Gastroesophageal sphincter (tissue), 4 donors: ENCODE measurements around the gene CTBP1. TPM values are rescaled to one million over a fixed set of nuclear protein-coding genes. Genes with fewer than 3 reads are reported as not detected.

Source experiments
- ATAC-seq: fragments of 150-250 bp; one replicate; pipeline ENCODE4 v1.9.1; 2016; ENCODE audit warnings: mild to moderate bottlenecking, moderate library complexity
- H3K27ac ChIP-seq, 4 donors: fragments of 200-600 bp; sonication (generic) in 3 of 4; 1 replicate in 3 of 4; 2 replicates in 1 of 4; pipeline ENCODE4 v1.5.1; 2016 to 2019
- H3K27me3 ChIP-seq: fragments of 200-600 bp; sonication (generic); one replicate; pipeline ENCODE4 v1.5.1; 2019
- H3K36me3 ChIP-seq, 2 donors: fragments of 200-600 bp; sonication (generic); one replicate each; pipeline ENCODE4 v1.5.1; 2019; ENCODE audit warnings: control low read depth in 1 of 2
- H3K4me1 ChIP-seq, 3 donors: fragments of 200-600 bp; sonication (generic); 1 replicate in 2 of 3; 2 replicates in 1 of 3; pipeline ENCODE4 v1.5.1; 2016 to 2019; ENCODE audit warnings: control low read depth in 2 of 3
- H3K4me3 ChIP-seq, 2 donors: fragments of 200-600 bp; sonication (generic); one replicate each; pipeline ENCODE4 v1.5.1; 2019; ENCODE audit warnings: mild to moderate bottlenecking in 1 of 2, moderate library complexity in 1 of 2
- H3K9me3 ChIP-seq, 3 donors: fragments of 200-600 bp; sonication (generic); one replicate each; pipeline ENCODE4 v1.5.1; 2017 to 2019; ENCODE audit warnings: control low read depth in 2 of 3
- EP300 ChIP-seq: sonication (generic); formaldehyde crosslinking; IDR thresholded peaks from one replicate; pipeline ENCODE4 v1.6.1; 2017; ENCODE audit warnings: antibody characterized with exemption, mild to moderate bottlenecking
- POLR2A ChIP-seq, 2 donors: fragments of 450-650 bp; IDR thresholded peaks; one replicate each; pipeline ENCODE4 v1.6.1; 2017; ENCODE audit warnings: antibody characterized with exemption in 2 of 2, mild to moderate bottlenecking in 2 of 2, moderate library complexity in 1 of 2
- POLR2AphosphoS5 ChIP-seq: sonication (generic); formaldehyde crosslinking; IDR thresholded peaks from one replicate; pipeline ENCODE4 v1.6.1; 2017; ENCODE audit warnings: antibody characterized with exemption
- WGBS, 2 donors: methylation state at CpG; one replicate each; pipeline ENCODE4 v1.1.5; 2018; ENCODE audit warnings: low coverage in 1 of 2; 5-methylcytosine and 5-hydroxymethylcytosine counted together
- total RNA-seq, 4 donors: library from RNA; depleted of rRNA; stranded (reverse); fragments of >200 nt; gene quantifications; one replicate each; pipeline ENCODE4 v1.1.0, GENCODE V29; 2016
- TF ChIP-seq, protein P1 (sequence below), 4 experiments: fragments of 200-600 bp in 2 of 4; fragments of 450-650 bp in 2 of 4; sonication (generic) in 1 of 4; IDR thresholded peaks; one replicate each; pipeline ENCODE4 v1.5.1; 2017 to 2019; ENCODE audit warnings: antibody characterized with exemption in 4 of 4, mild to moderate bottlenecking in 2 of 4, moderate library complexity in 2 of 4

Gene CTBP1
- total RNA-seq, 4 donors from 2014 or later: 126 to 271 (median 164) TPM

DNA sequence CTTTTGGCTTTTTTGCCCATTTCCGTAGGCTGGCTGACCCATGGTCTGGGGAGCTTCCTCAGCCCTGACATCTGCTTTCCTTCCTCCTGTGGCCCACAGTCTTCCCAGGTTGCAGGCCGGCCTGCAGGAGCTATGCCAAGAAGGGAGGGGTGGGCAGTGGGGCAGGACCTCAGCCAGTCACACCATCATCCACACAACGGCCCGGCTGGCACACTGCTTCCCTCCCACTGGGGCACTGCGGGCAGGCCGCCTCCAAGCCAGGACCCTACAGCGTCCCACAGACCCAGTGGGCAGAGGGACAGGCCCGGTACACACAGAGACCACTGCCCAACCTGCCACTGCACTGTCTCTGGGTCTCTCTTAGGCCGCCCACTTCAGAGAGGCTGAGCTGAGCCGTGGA, 38.0 kb downstream of the CTBP1 start:
- Histone ChIP-seq H3K27ac (peak overlapping the region in 3 of 4 donors; percentile 15 to 79 (median 76)), H3K9me3 (no peaks in the 10 kb centered on the region), H3K4me3 (no peak overlapping the region), H3K36me3 (peaks cover 0 to 51% of the 10 kb centered on the region in 2 donors), H3K27me3 (no peaks in the 10 kb centered on the region), H3K4me1 (peaks cover 9 to 77% (median 56%) of the 10 kb centered on the region in 3 donors)
- ATAC-seq: no peak
- WGBS, 2 donors: 63% methylated on average over 5 of the region's 10 CpGs; no CpG with 5 or more reads in 1 of the 2 donors
- TF ChIP-seq POLR2A (IDR thresholded peaks at IDR 0.05): no peak
- no peak for TF ChIP-seq POLR2AphosphoS5
- TF ChIP-seq EP300: no peak
- TF ChIP-seq, protein P1, sequence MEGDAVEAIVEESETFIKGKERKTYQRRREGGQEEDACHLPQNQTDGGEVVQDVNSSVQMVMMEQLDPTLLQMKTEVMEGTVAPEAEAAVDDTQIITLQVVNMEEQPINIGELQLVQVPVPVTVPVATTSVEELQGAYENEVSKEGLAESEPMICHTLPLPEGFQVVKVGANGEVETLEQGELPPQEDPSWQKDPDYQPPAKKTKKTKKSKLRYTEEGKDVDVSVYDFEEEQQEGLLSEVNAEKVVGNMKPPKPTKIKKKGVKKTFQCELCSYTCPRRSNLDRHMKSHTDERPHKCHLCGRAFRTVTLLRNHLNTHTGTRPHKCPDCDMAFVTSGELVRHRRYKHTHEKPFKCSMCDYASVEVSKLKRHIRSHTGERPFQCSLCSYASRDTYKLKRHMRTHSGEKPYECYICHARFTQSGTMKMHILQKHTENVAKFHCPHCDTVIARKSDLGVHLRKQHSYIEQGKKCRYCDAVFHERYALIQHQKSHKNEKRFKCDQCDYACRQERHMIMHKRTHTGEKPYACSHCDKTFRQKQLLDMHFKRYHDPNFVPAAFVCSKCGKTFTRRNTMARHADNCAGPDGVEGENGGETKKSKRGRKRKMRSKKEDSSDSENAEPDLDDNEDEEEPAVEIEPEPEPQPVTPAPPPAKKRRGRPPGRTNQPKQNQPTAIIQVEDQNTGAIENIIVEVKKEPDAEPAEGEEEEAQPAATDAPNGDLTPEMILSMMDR (IDR thresholded peaks at IDR 0.05): no peak

DNA sequence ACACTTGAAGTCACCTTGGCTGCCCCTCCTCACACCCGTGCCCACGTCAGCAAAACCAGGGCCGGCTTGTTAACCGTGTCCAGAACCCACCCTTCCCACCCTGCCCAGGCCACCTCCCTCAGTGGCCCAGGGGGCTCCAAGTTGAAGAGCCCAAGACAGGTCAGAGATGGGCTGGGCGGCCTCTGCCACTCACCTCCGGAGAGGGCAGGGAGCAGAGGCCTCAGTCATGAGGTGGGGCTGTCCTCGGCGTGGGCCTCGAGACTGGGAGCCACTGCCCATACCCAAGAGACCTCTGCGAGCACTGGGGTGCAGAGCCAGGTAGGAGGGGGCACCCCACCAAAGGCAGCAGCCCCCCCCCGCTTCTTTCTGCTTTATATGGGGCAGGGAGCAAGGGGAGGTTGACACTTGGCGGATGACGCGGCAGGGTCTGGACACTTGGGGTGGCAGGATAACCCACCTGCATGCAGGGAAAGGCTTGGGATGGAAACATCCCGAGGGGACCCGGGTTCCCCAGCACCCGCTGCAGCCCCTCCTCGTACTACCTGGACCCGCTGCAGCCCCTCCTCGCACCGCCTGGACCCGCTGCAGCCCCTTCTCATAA, 38.6 kb downstream of the CTBP1 start:
- H3K27ac ChIP-seq: peak overlapping the region in 3 of 4 donors; percentile 73 to 79 (median 76)
- H3K27me3 ChIP-seq: no peaks in the 10 kb centered on the region
- no peak for TF ChIP-seq POLR2A (IDR thresholded peaks at IDR 0.05)
- TF ChIP-seq POLR2AphosphoS5: no peak
- TF ChIP-seq, protein P1 (IDR thresholded peaks at IDR 0.05): no peak
- TF ChIP-seq EP300: no peak
- ATAC-seq: no peak
- WGBS, 2 donors: 87% methylated on average over 11 of the region's 22 CpGs; no CpG with 5 or more reads in 1 of the 2 donors
- H3K4me3 ChIP-seq: no peak overlapping the region
- peaks cover 0 to 44% of the 10 kb centered on the region in 2 donors for H3K36me3 ChIP-seq
- H3K4me1 ChIP-seq: peaks cover 9 to 72% (median 56%) of the 10 kb centered on the region in 3 donors
- no peaks in the 10 kb centered on the region for H3K9me3 ChIP-seq

DNA sequence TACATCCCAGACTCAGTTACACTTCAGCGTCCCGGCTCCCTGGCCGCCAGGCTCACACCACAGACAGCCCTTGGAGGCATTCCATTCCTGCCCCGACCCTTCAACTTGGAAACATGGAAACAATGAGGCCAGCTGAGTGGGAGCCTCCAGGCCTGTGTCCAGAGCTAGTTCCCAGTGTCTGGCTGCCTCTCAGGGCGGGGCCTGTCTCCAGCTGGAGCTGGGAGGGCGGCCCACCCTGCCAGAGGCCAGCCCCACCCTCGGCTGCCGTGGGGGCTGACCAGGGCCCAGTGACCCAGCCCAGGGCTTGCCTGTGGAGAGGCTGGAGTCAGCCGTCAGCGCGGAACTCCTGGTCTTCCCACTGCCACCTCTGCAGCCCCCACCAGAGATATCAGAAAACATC, 39.1 kb downstream of the CTBP1 start:
- TF ChIP-seq POLR2A (IDR thresholded peaks at IDR 0.05) (no peak), POLR2AphosphoS5 (peak; percentile 65)
- no CpG with 5 or more reads among the region's 11 CpGs for WGBS, 2 donors
- H3K27ac ChIP-seq: peak overlapping the region in 3 of 4 donors; percentile 73 to 79 (median 76)
- peak overlapping the region in 1 of 2 donors; percentile 5 for H3K4me3 ChIP-seq
- no peaks in the 10 kb centered on the region for H3K9me3 ChIP-seq
- H3K27me3 ChIP-seq: no peaks in the 10 kb centered on the region
- peaks cover 9 to 72% (median 50%) of the 10 kb centered on the region in 3 donors for H3K4me1 ChIP-seq
- peak; percentile 89 for ATAC-seq
- peaks cover 0 to 39% of the 10 kb centered on the region in 2 donors for H3K36me3 ChIP-seq

DNA sequence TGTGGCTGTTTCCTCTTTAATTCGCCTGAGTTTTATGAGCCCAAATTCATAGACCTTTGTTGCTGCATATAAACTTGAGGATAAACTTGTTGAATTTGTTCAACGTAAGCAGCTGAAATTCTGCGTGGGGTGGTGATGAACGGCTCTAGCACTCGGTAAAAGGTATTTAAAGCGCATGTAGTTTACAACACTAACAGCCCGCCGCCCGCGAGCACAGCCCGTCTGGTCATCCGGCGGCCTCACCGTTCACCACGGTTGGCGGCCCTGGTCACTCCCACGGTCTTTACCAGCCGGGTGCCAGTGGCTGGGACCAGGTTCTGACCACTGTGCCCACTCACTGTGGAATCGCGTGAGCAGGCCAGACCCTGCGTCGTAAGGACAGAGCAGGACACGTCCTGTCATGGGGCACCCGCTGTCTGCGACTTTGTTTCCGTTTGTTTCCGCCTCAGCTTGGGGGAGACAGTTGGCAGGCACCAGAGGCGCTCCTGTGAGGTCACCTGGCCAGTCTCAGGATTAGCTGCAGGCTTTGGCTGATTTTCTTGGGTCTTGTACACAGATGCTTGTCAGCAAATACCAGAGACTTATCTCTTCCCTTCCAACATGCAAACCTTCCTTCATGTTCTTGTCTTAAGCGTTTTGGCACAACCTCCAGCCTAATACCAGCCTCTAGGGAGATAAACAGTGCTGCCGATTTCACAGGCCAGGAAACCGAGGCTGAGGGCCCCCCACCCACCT, 39.8 kb downstream of the CTBP1 start:
- TF ChIP-seq EP300 (no peak), POLR2A (IDR thresholded peaks at IDR 0.05) (no peak), POLR2AphosphoS5 (no peak)
- TF ChIP-seq, protein P1 (IDR thresholded peaks at IDR 0.05): no peak
- whole genome bisulfite sequencing, 2 donors: 60 to 61% methylated on average over 10 to 17 of the region's 31 CpGs
- Histone ChIP-seq H3K9me3 (no peaks in the 10 kb centered on the region), H3K4me3 (peak overlapping the region in 1 of 2 donors; percentile 5), H3K36me3 (peaks cover 0 to 32% of the 10 kb centered on the region in 2 donors), H3K27ac (peak overlapping the region in 3 of 4 donors; percentile 73 to 79 (median 76)), H3K4me1 (peaks cover 9 to 74% (median 48%) of the 10 kb centered on the region in 3 donors), H3K27me3 (no peaks in the 10 kb centered on the region)
- ATAC-seq: peak; percentile 8

DNA sequence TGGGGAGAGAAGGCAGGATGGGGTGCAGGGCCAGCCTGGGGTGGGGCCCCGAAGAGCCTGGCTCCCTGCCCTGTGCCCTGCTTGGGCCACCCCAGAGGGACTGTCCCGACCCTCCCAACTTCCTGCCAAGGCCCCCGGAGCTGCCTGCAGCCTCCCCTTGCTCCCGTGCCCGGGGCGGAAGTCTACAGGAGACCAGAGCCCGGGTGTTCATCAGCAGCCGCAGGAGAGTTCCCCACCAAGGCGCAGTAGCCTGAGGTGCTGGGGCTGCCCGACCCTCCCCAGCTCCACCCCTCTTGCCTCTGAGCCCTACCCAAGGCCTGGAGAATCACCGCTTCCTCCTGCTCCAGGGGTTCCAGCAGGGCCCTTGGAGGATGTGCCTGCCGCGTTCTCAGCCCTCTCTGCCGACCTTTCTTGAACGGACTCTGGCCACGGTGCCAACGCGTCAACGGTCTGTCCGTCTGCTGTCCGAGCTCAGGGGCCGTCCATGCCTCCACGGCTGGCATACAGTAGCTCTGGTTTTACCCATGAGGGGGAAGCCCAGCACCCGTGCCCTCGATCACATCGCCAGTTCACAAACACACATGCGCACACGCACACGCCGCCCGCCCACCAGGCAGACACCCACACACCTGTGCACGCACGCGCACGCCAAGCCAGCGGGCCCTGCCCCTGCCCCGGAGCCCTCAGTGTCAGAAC, 40.5 kb downstream of the CTBP1 start:
- TF ChIP-seq POLR2A (IDR thresholded peaks at IDR 0.05) (no peak), EP300 (no peak), POLR2AphosphoS5 (no peak)
- TF ChIP-seq, protein P1 (IDR thresholded peaks at IDR 0.05): no peak
- peaks cover 0 to 25% of the 10 kb centered on the region in 2 donors for H3K36me3 ChIP-seq
- H3K4me3 ChIP-seq: no peak overlapping the region
- H3K4me1 ChIP-seq: peaks cover 9 to 74% (median 48%) of the 10 kb centered on the region in 3 donors
- H3K27ac ChIP-seq: peak overlapping the region in 3 of 4 donors; percentile 73 to 79 (median 76)
- no peaks in the 10 kb centered on the region for H3K27me3 ChIP-seq
- no peak for ATAC-seq
- 75% methylated on average over 7 of the region's 37 CpGs; no CpG with 5 or more reads in 1 of the 2 donors for WGBS, 2 donors
- no peaks in the 10 kb centered on the region for H3K9me3 ChIP-seq
